ENCODE measurements around the gene TOP1. TPM values are rescaled to one million over a fixed set of nuclear protein-coding genes. Genes with fewer than 3 reads are reported as not detected.
A peak's percentile ranks its signal among the peaks of the same experiment; 100 is the strongest.

TOP1 gene
- total and polyA plus RNA-seq, 9 of the 15 experiments (the other 6 are each of a cell fraction or from before 2014, with no cell fraction given), result 26.4 to 127 (median 39.6) TPM

DNA sequence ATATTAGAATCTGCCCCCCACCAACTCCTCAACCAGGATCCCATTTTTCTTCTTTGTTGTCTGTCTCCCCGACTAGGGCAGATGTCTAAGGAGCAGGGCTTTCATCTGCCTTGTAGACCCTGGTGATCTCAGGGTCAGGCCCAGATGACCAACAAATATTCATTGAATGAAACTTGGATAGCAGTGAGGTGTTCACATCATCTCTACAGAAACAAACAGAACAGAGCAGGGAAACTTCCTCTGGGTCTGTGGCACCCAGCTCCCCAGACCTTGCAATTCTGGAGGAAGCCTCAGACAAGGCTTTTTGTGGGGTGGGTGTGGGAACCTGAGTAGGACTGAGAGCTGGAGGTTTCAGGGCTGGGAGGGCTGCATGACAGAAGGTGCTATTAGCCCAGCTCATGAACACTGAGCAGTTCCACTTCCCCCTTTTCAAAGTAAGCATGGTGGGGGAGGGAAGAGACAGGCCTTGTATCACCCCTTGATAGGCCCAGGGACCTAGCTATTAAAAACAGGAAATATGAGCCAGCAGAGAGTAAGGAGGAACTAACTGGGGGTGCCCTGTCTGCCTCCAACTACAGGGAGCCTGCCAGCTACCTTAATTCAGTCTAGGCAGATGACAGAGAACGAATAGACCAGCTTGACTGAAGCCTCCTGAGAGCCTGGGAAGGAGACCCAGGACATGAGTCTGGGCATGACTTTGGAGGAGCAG is 37.3 kb upstream of the TOP1 start (continued):
- TF ChIP-seq, protein P1, sequence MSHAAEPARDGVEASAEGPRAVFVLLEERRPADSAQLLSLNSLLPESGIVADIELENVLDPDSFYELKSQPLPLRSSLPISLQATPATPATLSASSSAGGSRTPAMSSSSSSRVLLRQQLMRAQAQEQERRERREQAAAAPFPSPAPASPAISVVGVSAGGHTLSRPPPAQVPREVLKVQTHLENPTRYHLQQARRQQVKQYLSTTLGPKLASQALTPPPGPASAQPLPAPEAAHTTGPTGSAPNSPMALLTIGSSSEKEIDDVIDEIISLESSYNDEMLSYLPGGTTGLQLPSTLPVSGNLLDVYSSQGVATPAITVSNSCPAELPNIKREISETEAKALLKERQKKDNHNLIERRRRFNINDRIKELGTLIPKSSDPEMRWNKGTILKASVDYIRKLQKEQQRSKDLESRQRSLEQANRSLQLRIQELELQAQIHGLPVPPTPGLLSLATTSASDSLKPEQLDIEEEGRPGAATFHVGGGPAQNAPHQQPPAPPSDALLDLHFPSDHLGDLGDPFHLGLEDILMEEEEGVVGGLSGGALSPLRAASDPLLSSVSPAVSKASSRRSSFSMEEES (CRISPR knock-in tag; IDR thresholded peaks at IDR 0.05), result no peak
- no peak for TF ChIP-seq KLF10 (CRISPR knock-in tag; IDR thresholded peaks at IDR 0.05)
- TF ChIP-seq FOXA1 (IDR thresholded peaks at IDR 0.05; ENCODE audit: borderline replicate concordance), result no peak
- TF ChIP-seq RFX5 (IDR thresholded peaks at IDR 0.05; ENCODE audit: low read depth, low read length), result no peak
- TF ChIP-seq, protein P2, sequence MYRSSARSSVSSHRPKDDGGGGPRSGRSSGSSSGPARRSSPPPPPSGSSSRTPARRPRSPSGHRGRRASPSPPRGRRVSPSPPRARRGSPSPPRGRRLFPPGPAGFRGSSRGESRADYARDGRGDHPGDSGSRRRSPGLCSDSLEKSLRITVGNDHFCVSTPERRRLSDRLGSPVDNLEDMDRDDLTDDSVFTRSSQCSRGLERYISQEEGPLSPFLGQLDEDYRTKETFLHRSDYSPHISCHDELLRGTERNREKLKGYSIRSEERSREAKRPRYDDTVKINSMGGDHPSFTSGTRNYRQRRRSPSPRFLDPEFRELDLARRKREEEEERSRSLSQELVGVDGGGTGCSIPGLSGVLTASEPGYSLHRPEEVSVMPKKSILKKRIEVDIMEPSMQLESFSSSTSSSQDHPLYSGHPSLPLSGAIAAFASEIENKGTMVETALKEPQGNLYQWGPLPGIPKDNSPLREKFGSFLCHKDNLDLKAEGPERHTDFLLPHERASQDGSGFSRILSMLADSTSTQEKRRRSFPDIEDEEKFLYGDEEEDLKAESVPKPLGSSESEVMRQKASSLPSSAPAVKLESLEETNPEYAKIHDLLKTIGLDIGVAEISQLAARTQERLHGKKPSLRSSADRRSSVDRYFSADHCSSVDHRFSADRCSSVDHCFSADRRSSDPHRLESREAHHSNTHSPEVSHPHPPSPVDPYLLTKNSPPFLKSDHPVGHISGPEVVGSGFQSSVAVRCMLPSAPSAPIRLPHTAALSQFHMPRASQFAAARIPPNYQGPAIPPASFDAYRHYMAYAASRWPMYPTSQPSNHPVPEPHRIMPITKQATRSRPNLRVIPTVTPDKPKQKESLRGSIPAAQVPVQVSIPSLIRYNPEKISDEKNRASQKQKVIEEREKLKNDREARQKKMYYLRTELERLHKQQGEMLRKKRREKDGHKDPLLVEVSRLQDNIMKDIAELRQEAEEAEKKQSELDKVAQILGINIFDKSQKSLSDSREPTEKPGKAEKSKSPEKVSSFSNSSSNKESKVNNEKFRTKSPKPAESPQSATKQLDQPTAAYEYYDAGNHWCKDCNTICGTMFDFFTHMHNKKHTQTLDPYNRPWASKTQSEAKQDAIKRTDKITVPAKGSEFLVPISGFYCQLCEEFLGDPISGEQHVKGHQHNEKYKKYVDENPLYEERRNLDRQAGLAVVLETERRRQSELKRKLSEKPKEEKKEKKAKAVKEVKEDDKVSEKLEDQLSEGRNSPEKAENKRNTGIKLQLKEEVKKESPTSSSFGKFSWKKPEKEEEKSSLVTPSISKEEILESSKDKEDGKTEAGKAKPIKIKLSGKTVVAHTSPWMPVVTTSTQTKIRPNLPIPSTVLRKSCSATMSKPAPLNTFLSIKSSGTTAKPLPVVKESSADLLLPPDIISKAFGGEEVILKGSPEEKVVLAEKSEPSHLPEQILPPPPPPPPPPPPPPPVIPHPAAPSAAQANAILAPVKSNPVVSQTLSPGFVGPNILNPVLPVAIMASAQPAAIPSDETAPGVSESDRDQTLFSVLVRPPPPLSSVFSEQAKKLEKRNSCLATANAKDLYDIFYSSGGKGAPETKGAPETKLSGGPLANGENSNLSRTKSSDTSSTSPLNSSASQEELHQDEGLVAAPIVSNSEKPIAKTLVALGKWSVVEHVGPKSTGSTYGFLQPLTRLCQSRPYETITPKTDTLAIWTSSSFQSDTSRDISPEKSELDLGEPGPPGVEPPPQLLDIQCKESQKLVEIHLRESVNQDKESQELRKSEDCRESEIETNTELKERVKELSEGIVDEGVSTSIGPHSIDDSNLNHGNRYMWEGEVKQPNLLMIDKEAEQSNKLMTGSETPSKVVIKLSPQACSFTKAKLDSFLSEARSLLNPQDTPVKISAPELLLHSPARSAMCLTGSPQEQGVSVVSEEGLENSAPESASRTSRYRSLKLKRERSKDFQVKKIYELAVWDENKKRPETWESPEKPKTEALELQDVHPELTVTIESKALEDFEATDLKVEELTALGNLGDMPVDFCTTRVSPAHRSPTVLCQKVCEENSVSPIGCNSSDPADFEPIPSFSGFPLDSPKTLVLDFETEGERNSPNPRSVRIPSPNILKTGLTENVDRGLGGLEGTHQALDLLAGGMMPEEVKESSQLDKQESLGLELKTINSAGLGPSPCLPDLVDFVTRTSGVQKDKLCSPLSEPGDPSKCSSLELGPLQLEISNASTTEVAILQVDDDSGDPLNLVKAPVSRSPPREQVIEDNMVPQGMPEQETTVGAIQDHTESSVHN (IDR thresholded peaks at IDR 0.05; ENCODE audit: borderline replicate concordance in 1 of 2, low read depth in 1 of 2), result no peak
- no peak for TF ChIP-seq NR2C2 (CRISPR knock-in tag; IDR thresholded peaks at IDR 0.05)
- no peak for TF ChIP-seq NR2C2 (tag; IDR thresholded peaks at IDR 0.05)
- TF ChIP-seq, protein P3, sequence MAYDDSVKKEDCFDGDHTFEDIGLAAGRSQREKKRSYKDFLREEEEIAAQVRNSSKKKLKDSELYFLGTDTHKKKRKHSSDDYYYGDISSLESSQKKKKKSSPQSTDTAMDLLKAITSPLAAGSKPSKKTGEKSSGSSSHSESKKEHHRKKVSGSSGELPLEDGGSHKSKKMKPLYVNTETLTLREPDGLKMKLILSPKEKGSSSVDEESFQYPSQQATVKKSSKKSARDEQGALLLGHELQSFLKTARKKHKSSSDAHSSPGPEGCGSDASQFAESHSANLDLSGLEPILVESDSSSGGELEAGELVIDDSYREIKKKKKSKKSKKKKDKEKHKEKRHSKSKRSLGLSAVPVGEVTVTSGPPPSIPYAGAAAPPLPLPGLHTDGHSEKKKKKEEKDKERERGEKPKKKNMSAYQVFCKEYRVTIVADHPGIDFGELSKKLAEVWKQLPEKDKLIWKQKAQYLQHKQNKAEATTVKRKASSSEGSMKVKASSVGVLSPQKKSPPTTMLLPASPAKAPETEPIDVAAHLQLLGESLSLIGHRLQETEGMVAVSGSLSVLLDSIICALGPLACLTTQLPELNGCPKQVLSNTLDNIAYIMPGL (CRISPR knock-in tag; IDR thresholded peaks at IDR 0.05), result no peak
- no peak for TF ChIP-seq ZNF324 (CRISPR knock-in tag; IDR thresholded peaks at IDR 0.05)
- TF ChIP-seq RBM25 (IDR thresholded peaks at IDR 0.05; ENCODE audit: low read depth, low read length, severe bottlenecking), result no peak
- TF ChIP-seq SRSF9 (IDR thresholded peaks at IDR 0.05; ENCODE audit: borderline replicate concordance, low read depth, low read length), result no peak
- TF ChIP-seq SMAD1 (IDR thresholded peaks at IDR 0.05; ENCODE audit: low read depth, low read length, partially characterized antibody), result no peak
- TF ChIP-seq POLR2AphosphoS2 (IDR thresholded peaks at IDR 0.05; ENCODE audit: low read length), result no peak
- TF ChIP-seq CHD1 (IDR thresholded peaks at IDR 0.05; ENCODE audit: low read length), result no peak
- TF ChIP-seq KDM5B (IDR thresholded peaks at IDR 0.05; ENCODE audit: insufficient replicate concordance, low read depth, low read length), result peak; percentile 29
